HG03108 (cell line): ENCODE data around the gene CEP43.

Source experiments
- ATAC-seq: cut with Tn5 transposase; IDR thresholded peaks from one replicate; pipeline ENCODE4 v1.9.1; 2021; ENCODE audit warnings: moderate library complexity; ENCODE audit not compliant: unreplicated experiment

The CEP43 gene, protein sequence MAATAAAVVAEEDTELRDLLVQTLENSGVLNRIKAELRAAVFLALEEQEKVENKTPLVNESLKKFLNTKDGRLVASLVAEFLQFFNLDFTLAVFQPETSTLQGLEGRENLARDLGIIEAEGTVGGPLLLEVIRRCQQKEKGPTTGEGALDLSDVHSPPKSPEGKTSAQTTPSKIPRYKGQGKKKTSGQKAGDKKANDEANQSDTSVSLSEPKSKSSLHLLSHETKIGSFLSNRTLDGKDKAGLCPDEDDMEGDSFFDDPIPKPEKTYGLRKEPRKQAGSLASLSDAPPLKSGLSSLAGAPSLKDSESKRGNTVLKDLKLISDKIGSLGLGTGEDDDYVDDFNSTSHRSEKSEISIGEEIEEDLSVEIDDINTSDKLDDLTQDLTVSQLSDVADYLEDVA

DNA sequence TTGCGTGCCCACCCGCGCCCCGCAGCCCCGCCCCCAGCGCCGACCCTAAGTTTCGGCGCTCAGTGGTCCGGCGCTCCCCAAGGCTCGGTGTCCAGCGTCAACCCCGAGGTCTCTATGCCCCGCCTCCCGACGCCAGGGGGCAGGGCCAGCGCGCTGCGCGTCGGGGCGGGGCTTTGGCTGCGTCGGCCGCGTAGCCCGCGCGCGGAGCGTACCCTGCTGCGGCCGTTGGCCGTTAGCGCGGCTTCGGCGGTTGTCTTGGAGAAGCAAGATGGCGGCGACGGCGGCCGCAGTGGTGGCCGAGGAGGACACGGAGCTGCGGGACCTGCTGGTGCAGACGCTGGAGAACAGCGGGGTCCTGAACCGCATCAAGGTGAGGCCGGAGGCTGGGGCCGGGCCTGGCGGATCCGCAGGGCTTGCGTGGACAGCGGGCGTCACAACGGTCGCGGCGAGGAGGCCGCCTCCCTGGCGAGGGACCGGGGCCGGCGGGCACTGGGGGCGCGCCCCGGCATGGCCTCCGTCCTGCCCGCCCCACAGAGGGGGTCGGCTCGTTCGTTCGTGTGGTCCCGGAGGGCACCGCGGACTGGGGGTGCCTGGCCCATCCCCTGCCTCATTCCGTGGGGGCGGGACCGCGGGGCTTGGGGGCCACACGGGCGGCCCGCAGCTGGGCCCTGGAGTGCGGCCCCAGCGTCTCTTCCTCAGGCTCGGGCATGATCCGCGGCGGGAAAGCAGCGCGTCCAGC is at the start of gene CEP43:
TSS of gene CEP43 (plus strand) at position 253 of the 739 bp plus-strand sequence. CDS start at position 269, 16 bp downstream.
- peak; percentile 87 for ATAC-seq

DNA sequence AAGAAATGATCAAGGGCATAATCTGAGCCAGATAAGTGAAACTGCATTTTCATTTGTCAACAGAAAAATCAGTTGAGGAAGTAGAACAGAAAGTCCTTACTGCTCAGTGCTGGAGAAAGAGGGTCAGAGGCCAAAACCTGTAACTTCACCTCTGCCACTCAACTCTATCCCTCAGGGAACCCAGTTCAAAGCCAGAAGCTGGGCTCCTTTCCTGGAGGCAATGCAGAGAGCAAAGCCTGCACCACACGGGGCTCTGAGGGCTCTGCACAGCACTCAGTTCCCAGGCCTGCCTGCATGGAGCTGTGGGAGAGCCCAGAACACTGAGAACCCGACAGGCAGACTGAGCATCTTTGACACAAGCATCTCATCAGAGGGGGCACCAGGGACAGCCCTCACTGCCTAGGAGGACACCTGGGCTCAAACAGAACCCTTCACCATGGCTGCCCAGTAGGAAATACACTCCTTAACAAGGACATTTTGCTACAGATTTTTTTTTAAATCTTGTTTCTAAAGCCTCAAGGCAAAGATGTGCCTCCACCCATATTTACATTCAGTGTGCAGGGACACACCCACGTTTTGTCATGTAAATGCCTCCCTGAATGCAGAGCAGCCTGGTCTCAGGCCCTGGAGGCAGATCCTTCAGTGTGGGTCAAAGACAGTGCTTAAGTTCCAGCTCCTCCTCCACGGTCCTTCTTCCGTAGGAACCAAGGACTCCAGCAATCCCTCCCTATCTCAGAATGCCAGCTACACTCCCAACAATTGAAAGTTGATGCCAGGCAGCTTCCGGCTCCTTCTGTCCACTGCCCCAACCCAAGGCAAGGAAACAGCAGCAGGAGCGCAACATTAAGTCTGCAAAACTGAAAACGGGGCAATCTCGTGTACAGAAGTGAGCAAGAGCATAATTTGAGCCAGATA is 49.4 kb upstream of the CEP43 start:
- no peak for ATAC-seq

- ATAC-seq = peak; percentile 38
Observed at GRCh38 chr6:166950443-166950821, 48.8 kb upstream of the CEP43 start.

DNA sequence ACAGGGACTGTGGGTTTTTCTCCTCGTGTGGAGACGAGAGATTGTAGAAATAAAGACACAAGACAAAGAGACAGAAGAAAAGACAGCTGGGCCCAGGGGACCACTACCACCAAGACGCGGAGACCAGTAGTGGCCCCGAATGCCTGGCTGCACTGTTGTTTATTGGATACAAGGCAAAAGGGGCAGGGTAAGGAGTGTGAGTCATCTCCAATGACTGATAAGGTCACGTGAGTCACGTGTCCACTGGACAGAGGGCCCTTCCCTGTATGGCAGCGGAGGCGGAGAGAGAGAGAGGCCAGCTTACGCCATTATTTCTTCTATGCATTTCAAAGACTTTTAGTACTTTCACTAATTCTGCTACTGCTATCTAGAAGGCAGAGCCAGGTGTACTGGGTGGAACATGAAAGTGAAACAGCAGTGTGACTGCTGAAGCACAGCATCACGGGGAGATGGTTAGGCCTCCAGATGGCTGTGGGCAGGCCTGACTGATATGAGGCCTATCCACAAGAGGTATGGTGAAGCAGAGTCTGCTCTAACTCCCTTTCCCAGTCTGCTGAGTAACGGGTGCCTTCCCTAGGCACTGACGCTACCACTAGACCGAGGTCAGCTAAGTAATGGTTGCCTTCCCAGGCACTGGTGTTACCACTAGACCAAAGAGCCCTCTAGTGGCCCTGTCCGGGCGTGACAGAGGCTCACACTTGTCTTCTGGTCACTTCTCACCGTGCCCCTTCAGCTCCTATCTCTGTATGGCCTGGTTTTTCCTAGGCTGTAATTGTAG is 48.1 kb upstream of the CEP43 start:
- ATAC-seq = peak; percentile 93

DNA sequence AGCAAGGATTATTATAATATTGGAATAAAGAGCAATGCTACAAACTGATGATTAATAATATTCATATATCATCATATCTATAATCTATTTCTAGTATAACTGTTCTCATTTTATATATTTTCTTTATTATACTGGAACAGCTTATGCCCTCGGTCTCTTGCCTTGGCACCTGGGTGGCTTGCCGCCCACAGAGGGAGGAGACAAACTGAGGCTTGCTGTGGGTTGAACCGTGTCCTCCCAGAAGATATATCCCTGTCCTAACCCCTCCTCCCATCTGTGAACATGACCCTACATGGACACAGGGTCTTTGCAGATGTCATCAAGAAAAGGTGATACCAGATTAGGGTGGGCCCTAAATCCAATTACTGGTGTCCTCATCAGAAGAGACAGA is 47.5 kb upstream of the CEP43 start:
- no peak for ATAC-seq

DNA sequence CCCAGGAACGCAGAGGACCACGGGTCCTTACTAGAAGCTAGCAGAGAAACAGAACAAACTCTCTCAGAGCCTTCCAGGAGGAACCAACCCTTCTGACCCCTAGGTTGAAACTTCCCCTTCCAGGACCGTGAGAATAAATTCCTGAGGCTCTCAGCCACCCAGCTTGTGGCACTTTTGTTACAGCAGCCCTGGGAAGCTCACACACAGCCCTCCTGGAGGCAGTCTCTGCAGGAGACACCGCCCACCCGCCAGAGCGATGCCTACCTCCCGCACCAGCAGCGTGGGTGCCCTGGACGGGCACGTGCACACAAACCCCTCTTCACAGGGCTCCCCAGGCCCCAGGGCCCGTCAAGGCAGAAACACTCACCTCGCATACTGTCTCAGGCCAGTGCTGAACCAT is 47.1 kb upstream of the CEP43 start:
- ATAC-seq = no peak

DNA sequence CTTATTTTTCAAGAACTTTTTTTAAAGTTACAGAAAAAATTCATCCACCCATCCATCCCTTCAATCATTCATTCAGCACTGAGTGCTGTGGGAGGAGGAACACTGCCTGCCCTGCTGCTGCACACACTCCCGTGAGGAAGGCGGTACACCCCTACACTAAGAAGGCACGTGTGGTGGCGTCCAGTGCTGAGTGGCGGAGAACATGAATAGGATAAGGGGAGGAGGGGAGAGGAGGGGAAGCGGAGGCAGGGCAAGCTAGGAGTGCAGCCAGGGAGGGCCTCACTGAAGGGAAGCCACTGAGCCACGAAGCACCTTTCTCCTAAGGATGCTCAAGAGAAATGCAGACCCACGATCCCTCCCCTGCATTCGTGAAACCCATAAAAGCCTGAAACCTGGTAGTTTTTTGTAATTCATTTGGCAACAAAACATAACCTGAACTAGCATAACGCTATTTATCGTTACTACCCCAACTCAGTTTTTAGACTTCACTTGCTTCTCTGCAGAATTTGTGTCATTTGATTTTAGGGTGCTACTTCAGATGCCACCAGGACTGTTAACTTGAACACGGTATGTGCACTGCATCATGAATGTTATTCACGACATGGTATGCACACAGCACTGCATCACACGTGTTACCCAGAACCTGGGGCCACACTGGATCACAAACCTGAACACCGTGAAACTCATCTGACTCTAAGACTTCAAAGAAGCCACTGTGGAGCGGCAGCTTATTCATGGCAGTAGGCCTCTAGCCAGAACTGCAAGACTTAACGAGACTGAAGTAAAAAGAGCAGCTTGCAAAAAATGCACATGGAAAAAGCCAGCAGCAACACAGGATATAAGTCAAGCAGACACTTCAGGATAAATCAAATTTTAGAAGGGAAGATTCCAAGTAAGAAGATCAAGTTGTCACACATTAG is 46.4 kb upstream of the CEP43 start:
- ATAC-seq = no peak

DNA sequence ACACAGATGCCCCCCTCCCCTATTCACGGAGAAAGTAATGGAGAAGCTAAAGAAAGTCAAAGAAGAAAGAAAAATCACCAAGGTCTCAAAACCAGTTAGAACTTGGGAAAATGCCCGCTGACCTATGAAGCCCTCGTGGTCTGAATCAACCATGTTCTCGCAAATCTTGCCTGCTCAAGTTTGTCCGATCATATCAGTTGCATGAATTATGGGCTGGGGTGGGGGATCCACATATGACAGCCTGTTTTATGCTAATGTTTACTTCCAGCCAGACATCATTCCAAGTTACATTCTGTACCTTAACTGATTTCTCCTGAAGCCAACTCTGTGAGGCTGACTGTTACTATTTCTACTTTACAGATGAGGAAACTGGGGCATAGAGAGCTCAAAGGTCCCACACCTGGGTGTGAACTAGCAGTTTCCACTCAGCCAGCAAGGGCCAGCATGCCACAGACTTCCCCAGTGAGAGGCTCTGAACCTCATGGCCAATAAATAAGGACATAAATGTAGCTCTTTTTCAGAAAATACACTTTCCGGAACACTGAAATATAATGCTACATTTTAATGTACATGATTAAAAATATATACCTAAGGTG is 45.0 kb upstream of the CEP43 start:
- no peak for ATAC-seq

- ATAC-seq = no peak
Observed at GRCh38 chr6:166955121-166955864, 43.9 kb upstream of the CEP43 start.

DNA sequence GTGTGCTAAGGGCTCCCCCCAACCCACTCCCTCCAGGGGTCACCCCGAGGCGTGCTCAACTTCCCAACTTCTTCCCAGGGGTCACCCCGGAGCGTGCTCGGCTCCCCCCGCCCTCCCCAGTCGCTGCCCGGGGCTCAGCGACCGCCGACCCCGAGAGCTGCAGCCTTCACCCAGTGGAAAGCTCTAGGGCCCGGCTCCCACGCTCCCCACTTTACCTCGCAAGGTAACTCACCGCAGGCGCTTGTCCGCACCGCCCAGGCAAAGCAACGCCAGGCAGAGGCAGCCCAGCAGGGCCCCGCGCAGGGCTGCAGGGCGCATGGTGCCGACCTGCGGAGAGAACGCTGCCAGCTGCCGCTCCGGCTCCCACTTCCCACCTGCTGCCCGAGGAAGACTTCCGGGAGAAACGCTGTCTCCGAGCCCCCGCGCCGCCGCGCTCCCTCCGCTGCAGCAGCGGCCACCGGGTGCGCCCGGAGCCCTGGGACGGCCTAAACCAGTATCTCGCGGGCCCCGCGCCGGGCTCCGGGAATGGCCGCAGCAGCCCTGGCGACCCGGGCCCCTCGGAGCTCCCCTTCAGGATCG is 43.2 kb upstream of the CEP43 start:
- no peak for ATAC-seq

DNA sequence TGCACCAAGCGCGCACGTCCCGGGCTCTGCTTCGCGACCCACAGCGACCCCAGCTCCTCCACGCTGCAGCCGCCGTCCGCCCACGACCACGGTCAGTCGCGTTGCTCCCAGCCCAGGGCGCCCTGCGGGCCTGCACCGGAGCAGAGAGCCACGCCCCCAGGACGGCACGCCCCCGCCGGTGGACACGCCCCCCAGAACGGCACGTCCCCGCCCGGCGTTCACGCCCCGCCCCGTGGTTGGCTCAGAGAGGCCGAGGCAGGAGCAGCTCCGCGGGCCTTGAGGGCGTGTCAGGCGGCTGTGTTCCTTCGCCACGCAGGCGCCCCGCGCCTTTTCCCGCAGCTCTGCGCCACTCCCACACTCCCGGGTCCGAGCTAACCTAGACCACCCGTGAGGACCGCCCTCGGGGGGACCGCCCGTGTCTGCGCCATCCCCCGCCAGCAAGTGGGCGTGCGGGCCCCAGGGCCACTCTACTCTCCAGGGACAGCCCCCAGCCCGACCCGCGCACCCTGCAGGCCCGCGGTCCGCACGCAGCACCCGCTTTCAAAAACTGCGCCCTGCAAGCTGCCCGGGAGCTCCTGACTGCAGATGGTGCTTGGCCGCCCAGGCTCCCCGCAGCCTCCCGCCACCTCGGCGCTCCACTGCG is 42.6 kb upstream of the CEP43 start, which contains the start of gene RNASET2:
TSS of gene RNASET2 (minus strand) at position 107 of the 643 bp plus-strand sequence. CDS start 368 bp downstream, outside the sequence.
- peak; percentile 64 for ATAC-seq

GRCh38 chr6:166957087-166957804 is 42.0 kb upstream of the CEP43 start:
- ATAC-seq = peak; percentile 43

DNA sequence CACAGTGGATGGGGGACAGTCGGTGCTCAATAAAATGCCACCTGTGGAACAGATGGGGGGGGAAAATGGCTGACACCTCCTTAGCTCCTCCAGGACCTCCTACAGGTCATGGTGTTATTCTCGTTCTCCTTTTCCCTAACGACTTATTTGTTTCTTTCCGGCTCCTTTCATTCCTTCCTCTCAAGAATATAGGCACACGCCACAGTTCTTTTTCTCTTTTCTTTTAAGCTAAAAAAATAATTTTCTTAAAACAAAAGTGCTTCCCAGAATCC is 41.5 kb upstream of the CEP43 start:
- ATAC-seq = no peak

DNA sequence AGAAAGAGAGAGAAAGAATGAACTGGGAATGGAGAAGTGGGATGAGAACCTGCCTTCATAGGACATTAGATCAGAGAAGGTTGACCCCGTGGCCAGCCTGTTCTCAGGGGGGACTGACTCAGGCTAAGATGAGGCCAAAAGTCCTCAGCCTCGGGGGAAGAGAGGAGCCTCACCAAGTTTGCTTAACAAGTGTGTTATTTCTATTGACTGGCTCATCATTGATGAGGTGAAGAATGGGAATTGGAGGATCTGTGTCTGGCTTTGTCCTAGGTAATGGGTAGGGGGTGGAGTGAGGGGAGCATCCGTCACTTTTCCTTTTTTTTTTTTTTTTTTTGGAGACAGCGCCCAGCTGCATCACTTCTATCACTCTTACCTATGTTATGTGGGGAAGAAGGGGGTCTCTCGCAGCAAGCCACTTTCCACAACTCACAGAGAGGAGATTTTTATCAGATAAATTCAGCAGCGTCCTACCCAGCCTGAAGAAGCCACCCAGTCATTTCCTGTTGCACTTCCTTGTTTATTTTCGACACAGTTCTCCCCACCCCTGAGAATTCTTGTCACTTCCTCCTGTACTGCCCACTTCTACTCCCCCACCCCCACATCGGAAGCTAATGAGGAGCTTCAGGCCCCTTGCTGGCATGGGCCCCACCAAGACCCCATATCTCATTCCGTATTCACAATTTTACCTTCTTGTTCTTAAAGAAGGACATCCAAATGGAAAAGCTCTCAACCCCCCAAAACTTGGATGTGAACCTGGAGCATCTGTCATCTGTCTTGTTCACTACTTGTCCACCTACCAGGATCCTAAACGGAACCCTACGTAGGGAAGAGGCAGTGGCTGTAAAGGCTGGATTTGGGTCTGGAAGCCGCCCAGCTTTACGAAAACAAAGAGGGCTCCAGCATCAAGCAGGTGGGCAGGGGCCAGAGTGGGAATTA is 40.0 kb upstream of the CEP43 start:
- peak; percentile 17 for ATAC-seq

GRCh38 chr6:166959911-166960608 is 39.1 kb upstream of the CEP43 start:
- no peak for ATAC-seq
